Measurements from ENCODE around the gene CFAP46. TPM values are rescaled to one million over a fixed set of nuclear protein-coding genes. Genes with fewer than 3 reads are reported as not detected.

Gene CFAP46
- total and polyA plus RNA-seq, 9 of the 15 experiments (the other 6 are each of a cell fraction or from before 2014, with no cell fraction given) = not detected

- no peak overlapping the region for H3K27ac ChIP-seq (ENCODE audit: extremely low read depth, low read depth, low read length)
- H3K4me3 ChIP-seq = no peak overlapping the region
- in situ Hi-C loops (cut with MboI) = no loop called here
- no TSS peak for BruUV-seq (replicated peaks)
- peaks cover 0 to 6% of the 10 kb centered on the region in 2 experiments; a peak in 2 of 5 replicates for H3K4me1 ChIP-seq (replicated peaks in 1 of 2; ENCODE audit: control insufficient read depth in 2 of 2, insufficient read depth in 2 of 2, low read length in 2 of 2)
- TF ChIP-seq, protein P1, sequence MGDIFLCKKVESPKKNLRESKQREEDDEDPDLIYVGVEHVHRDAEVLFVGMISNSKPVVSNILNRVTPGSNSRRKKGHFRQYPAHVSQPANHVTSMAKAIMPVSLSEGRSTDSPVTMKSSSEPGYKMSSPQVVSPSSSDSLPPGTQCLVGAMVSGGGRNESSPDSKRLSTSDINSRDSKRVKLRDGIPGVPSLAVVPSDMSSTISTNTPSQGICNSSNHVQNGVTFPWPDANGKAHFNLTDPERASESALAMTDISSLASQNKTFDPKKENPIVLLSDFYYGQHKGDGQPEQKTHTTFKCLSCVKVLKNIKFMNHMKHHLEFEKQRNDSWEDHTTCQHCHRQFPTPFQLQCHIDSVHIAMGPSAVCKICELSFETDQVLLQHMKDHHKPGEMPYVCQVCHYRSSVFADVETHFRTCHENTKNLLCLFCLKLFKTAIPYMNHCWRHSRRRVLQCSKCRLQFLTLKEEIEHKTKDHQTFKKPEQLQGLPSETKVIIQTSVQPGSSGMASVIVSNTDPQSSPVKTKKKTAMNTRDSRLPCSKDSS (IDR thresholded peaks at IDR 0.05; ENCODE audit: low read depth, partially characterized antibody) = no peak
- no peak for TF ChIP-seq SRF (CRISPR knock-in tag; IDR thresholded peaks at IDR 0.05)
- TF ChIP-seq KDM5B (IDR thresholded peaks at IDR 0.05; ENCODE audit: insufficient replicate concordance, low read depth, low read length) = no peak
- H3K4me2 ChIP-seq (ENCODE audit: insufficient read depth, low read length) = no peak overlapping the region
- H3K9me1 ChIP-seq (ENCODE audit: control insufficient read depth, insufficient read depth, low read length) = no peaks in the 10 kb centered on the region
- no peak overlapping the region for H3K9ac ChIP-seq (ENCODE audit: insufficient read depth in 1 of 2, low read depth in 2 of 2, low read length in 2 of 2)
- DNase-seq (ENCODE audit: extremely low read depth in 1 of 4, low spot score in 3 of 4) (no peak), ATAC-seq (no peak), FAIRE-seq (no peak)
- POLR2A ChIA-PET = no interaction called here
- intact Hi-C loops (cut with micrococcal nuclease) = no loop called here
- under 1% methylated on average over 14 of the region's 21 CpGs for WGBS (ENCODE audit: insufficient coverage, low coverage, missing lambda C conversion rate)
- no peaks in the 10 kb centered on the region for H4K20me1 ChIP-seq (replicated peaks; ENCODE audit: control insufficient read depth, insufficient read depth, low read length)
- no peaks in the 10 kb centered on the region for H3K9me3 ChIP-seq (replicated peaks; ENCODE audit: control insufficient read depth, insufficient read depth, low read depth, low read length)
- H3K79me2 ChIP-seq (ENCODE audit: control insufficient read depth, insufficient read depth, low read length) = no peaks in the 10 kb centered on the region
- CTCF ChIA-PET (ENCODE audit: low intra/inter-chr PET ratio) = no interaction called here
- peaks cover 7 to 62% of the 10 kb centered on the region in 2 experiments; a peak in 3 of 5 replicates for H3K27me3 ChIP-seq (ENCODE audit: control insufficient read depth in 2 of 2, insufficient read depth in 2 of 2, low read length in 2 of 2)
- H3K36me3 ChIP-seq (ENCODE audit: control insufficient read depth, insufficient read depth, low read length) = no peaks in the 10 kb centered on the region
- H2AFZ ChIP-seq (ENCODE audit: low read depth, low read length) = no peak overlapping the region
These were observed 16.3 kb downstream of the CFAP46 start for GRCh38 chr10:132926070-132926469.

DNA sequence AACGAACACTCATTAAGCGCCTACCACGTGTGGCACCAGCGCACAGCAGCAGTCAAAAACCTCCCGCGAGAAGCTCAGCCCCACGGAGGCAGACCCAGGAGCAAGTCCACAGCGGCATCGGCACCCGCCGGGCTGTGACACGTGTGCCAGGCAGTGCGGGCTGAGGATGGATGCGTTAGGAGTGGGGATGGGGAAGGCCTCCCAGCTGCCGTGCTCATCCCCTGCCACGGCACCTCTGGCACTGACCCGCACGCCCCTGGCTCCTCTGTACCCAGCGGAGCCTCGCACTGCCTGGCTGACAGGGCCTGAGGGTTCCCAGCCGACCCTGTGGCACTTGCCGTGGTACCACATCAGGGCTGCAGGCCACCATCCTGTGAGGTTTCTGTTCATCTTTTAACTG lies 16.8 kb downstream of the CFAP46 start:
- peaks cover 9 to 67% of the 10 kb centered on the region in 2 experiments; a peak in 4 of 5 replicates for H3K27me3 ChIP-seq (ENCODE audit: control insufficient read depth in 2 of 2, insufficient read depth in 2 of 2, low read length in 2 of 2)
- in situ Hi-C loops (cut with MboI) = no loop called here
- CTCF ChIA-PET (ENCODE audit: low intra/inter-chr PET ratio) = no interaction called here
- ATAC-seq = no peak
- peaks cover 0 to 6% of the 10 kb centered on the region in 2 experiments; a peak in 2 of 5 replicates for H3K4me1 ChIP-seq (replicated peaks in 1 of 2; ENCODE audit: control insufficient read depth in 2 of 2, insufficient read depth in 2 of 2, low read length in 2 of 2)
- TF ChIP-seq CEBPZ (IDR thresholded peaks at IDR 0.05; ENCODE audit: borderline replicate concordance, low read depth, low read length) = no peak
- H3K9me3 ChIP-seq (replicated peaks; ENCODE audit: control insufficient read depth, insufficient read depth, low read depth, low read length) = no peaks in the 10 kb centered on the region
- no peak overlapping the region for H3K9ac ChIP-seq (ENCODE audit: insufficient read depth in 1 of 2, low read depth in 2 of 2, low read length in 2 of 2)
- H4K20me1 ChIP-seq (replicated peaks; ENCODE audit: control insufficient read depth, insufficient read depth, low read length) = no peaks in the 10 kb centered on the region
- no peak for FAIRE-seq
- H3K4me3 ChIP-seq = no peak overlapping the region
- no peak overlapping the region for H3K27ac ChIP-seq (ENCODE audit: extremely low read depth, low read depth, low read length)
- intact Hi-C loops (cut with micrococcal nuclease) = no loop called here
- POLR2A ChIA-PET = no interaction called here
- DNase-seq (ENCODE audit: extremely low read depth in 1 of 4, low spot score in 3 of 4) = no peak
- 0% methylated on average over 21 of the region's 22 CpGs for WGBS (ENCODE audit: insufficient coverage, low coverage, missing lambda C conversion rate)
- H3K9me1 ChIP-seq (ENCODE audit: control insufficient read depth, insufficient read depth, low read length) = no peaks in the 10 kb centered on the region
- BruUV-seq (replicated peaks) = no TSS peak
- H3K4me2 ChIP-seq (ENCODE audit: insufficient read depth, low read length) = no peak overlapping the region
- H3K79me2 ChIP-seq (ENCODE audit: control insufficient read depth, insufficient read depth, low read length) = no peaks in the 10 kb centered on the region
- no peak overlapping the region for H2AFZ ChIP-seq (ENCODE audit: low read depth, low read length)
- H3K36me3 ChIP-seq (ENCODE audit: control insufficient read depth, insufficient read depth, low read length) = no peaks in the 10 kb centered on the region
